GM12878 (cell line): ENCODE results near the gene FAR1. TPM values are rescaled to one million over a fixed set of nuclear protein-coding genes. Genes with fewer than 3 reads are reported as not detected.
A peak's percentile ranks its signal among the peaks of the same experiment; 100 is the strongest.

ENCODE experiments used
- ATAC-seq: fragments of 200-7000 bp; cut with Tn5 transposase; 3 replicates; pipeline ENCODE4 v1.9.1; 2020; ENCODE audit warnings: mild to moderate bottlenecking, moderate library complexity
- BruUV-seq: library from RNA; stranded (reverse); fragments of 400-500 nt; replicated peaks from 2 replicates; lab custom pipeline; 2021; lab: Mats Ljungman, UMichigan
- CTCF ChIA-PET: fragments of 300-600 bp; sonication (Branson Sonifier 250); formaldehyde crosslinking; extraction: SDS; loops from one replicate; lab custom pipeline; 2021; ENCODE audit warnings: inconsistent platforms; lab: Yijun Ruan, JAX
- POLR2A ChIA-PET: fragments of 350-600 bp; formaldehyde crosslinking; extraction: SDS; loops from one replicate; lab custom pipeline; 2021; ENCODE audit warnings: inconsistent platforms; lab: Charles Lee
- RAD21 ChIA-PET: fragments of 300-600 bp; sonication (Branson Sonifier 250); formaldehyde crosslinking; loops from one replicate; lab custom pipeline; 2023; ENCODE audit warnings: antibody characterized with exemption; ENCODE audit not compliant: unreplicated experiment; lab: Charles Lee
- SMC1A ChIA-PET: fragments of 300-600 bp; sonication (Branson Sonifier 250); formaldehyde crosslinking; loops from one replicate; lab custom pipeline; 2023; ENCODE audit not compliant: unreplicated experiment, uncharacterized antibody; lab: Charles Lee
- DNase-seq: peaks from one replicate; pipeline ENCODE4 v3.0.0-alpha.2; 2011; ENCODE audit warnings: low read depth, low spot score
- FAIRE-seq: peaks from 3 replicates; lab custom pipeline; 2011; peaks lifted over from hg19 to GRCh38; lab: Jason Lieb, UNC
- H2AFZ ChIP-seq: 2 replicates; pipeline ENCODE4 v1.6.0; 2011; ENCODE audit warnings: low read depth, low read length, control low read depth; ENCODE audit not compliant: control insufficient read depth
- H3K27ac ChIP-seq: 2 replicates; pipeline ENCODE4 v1.5.1; 2011; ENCODE audit warnings: control low read depth; ENCODE audit not compliant: control insufficient read depth, insufficient read depth
- H3K27me3 ChIP-seq, 2 experiments: replicated peaks in 1 of 2; 2 replicates each; pipeline versions ENCODE4 v1.6.0 to v1.6.1; 2011; ENCODE audit warnings: low read length in 1 of 2; ENCODE audit not compliant: control insufficient read depth in 2 of 2, insufficient read depth in 2 of 2
- H3K36me3 ChIP-seq, 2 experiments: 2 replicates each; pipeline ENCODE4 v1.5.1; 2011; ENCODE audit warnings: low read length in 1 of 2; ENCODE audit not compliant: control insufficient read depth in 2 of 2, insufficient read depth in 2 of 2
- H3K4me1 ChIP-seq: 2 replicates; pipeline ENCODE4 v1.6.1; 2011; ENCODE audit warnings: mild to moderate bottlenecking, low read length, moderate library complexity, mixed read lengths; ENCODE audit not compliant: control insufficient read depth, insufficient read depth
- H3K4me2 ChIP-seq: 2 replicates; pipeline ENCODE4 v1.6.0; 2011; ENCODE audit warnings: control low read depth; ENCODE audit not compliant: control insufficient read depth, insufficient read depth
- H3K4me3 ChIP-seq: fragments of 200-600 bp; sonication (generic); 2 replicates; pipeline ENCODE4 v1.5.1; 2016
- H3K79me2 ChIP-seq: 2 replicates; pipeline ENCODE4 v1.6.0; 2011; ENCODE audit warnings: low read length; ENCODE audit not compliant: control insufficient read depth, insufficient read depth
- H3K9ac ChIP-seq: 2 replicates; pipeline ENCODE4 v1.8.0; 2011; ENCODE audit warnings: low read length, control low read depth, mixed read lengths; ENCODE audit not compliant: control insufficient read depth, insufficient read depth
- H3K9me3 ChIP-seq: replicated peaks from 3 replicates; pipeline ENCODE4 v1.5.1; 2011; ENCODE audit warnings: mild to moderate bottlenecking, low read length; ENCODE audit not compliant: control insufficient read depth, insufficient read depth
- H4K20me1 ChIP-seq: 2 replicates; pipeline ENCODE4 v1.6.0; 2011; ENCODE audit not compliant: control insufficient read depth, insufficient read depth
- ATF2 ChIP-seq: IDR thresholded peaks from 2 replicates; pipeline ENCODE4 v1.6.1; 2012; ENCODE audit warnings: low read length, inconsistent platforms
- ATF7 ChIP-seq: fragments of 450-650 bp; IDR thresholded peaks from 2 replicates; pipeline ENCODE4 v1.6.1; 2016; ENCODE audit warnings: low read depth, mild to moderate bottlenecking
- CEBPZ ChIP-seq: fragments of 150-350 bp; IDR thresholded peaks from 2 replicates; pipeline ENCODE4 v1.6.1; 2016; ENCODE audit warnings: low read depth, low read length
- EGR1 ChIP-seq, 2 experiments: IDR thresholded peaks; 1 replicate in 1 of 2; 2 replicates in 1 of 2; pipeline ENCODE4 v1.6.1; 2011 to 2012; ENCODE audit warnings: low read depth in 2 of 2, low read length in 2 of 2, borderline replicate concordance in 1 of 2, mild to moderate bottlenecking in 1 of 2, moderate library complexity in 1 of 2
- IKZF2 ChIP-seq, 2 experiments: fragments of 450-650 bp; IDR thresholded peaks; 2 replicates each; pipeline ENCODE4 v1.6.1; 2017; ENCODE audit warnings: mild to moderate bottlenecking in 2 of 2, moderate library complexity in 2 of 2
- KDM1A ChIP-seq: fragments of 200-600 bp; sonication (generic); IDR thresholded peaks from 2 replicates; pipeline ENCODE4 v1.6.1; 2016; ENCODE audit warnings: borderline replicate concordance
- MTA2 ChIP-seq: fragments of 450-650 bp; IDR thresholded peaks from 2 replicates; pipeline ENCODE4 v1.6.1; 2016; ENCODE audit warnings: low read depth, mild to moderate bottlenecking, moderate library complexity
- NBN ChIP-seq: fragments of 450-650 bp; IDR thresholded peaks from 2 replicates; pipeline ENCODE4 v1.6.1; 2016
- NFXL1 ChIP-seq: fragments of 450-650 bp; IDR thresholded peaks from 2 replicates; pipeline ENCODE4 v1.6.1; 2017; ENCODE audit warnings: antibody characterized with exemption, mild to moderate bottlenecking, borderline replicate concordance
- PKNOX1 ChIP-seq: fragments of 450-650 bp; IDR thresholded peaks from 2 replicates; pipeline ENCODE4 v1.6.1; 2016; ENCODE audit warnings: mild to moderate bottlenecking
- RAD51 ChIP-seq: fragments of 450-650 bp; IDR thresholded peaks from 2 replicates; pipeline ENCODE4 v1.6.1; 2016; ENCODE audit warnings: moderate library complexity, mild to moderate bottlenecking, inconsistent platforms
- RFX5 ChIP-seq: IDR thresholded peaks from 2 replicates; pipeline ENCODE4 v1.6.1; 2011; ENCODE audit warnings: low read depth, low read length, improper control_type of control experiment
- RUNX3 ChIP-seq: IDR thresholded peaks from 2 replicates; pipeline ENCODE4 v1.6.1; 2012; ENCODE audit warnings: low read length, inconsistent platforms
- SREBF1 ChIP-seq: IDR thresholded peaks from 2 replicates; pipeline ENCODE4 v1.6.1; 2012; ENCODE audit warnings: mild to moderate bottlenecking, low read length
- USF1 ChIP-seq: IDR thresholded peaks from 2 replicates; pipeline ENCODE4 v1.6.1; 2011; ENCODE audit warnings: borderline replicate concordance, low read depth, mild to moderate bottlenecking, moderate library complexity, mixed read lengths, low read length; ENCODE audit not compliant: insufficient read depth; ENCODE audit errors: extremely low read length
- ZNF384 ChIP-seq: IDR thresholded peaks from 2 replicates; pipeline ENCODE4 v1.6.1; 2012; ENCODE audit warnings: low read depth, mild to moderate bottlenecking, low read length, improper control_type of control experiment, borderline replicate concordance
- WGBS: methylation state at CpG from one replicate; pipeline ENCODE4 v1.1.6; 2016; ENCODE audit warnings: low lambda C conversion rate; ENCODE audit not compliant: insufficient replicate concordance, insufficient coverage; ENCODE audit errors: missing lambda C conversion rate; 5-methylcytosine and 5-hydroxymethylcytosine counted together
- in situ Hi-C: fragments of 300-500 bp; cut with MboI; formaldehyde crosslinking; loops from 9 replicates; pipeline ENCODE4 v1.14.3; 2018; ENCODE audit warnings: mixed read lengths
- intact Hi-C: fragments of 100-400 bp; cut with micrococcal nuclease; formaldehyde crosslinking; loops from one replicate; pipeline ENCODE4 v1.14.2; 2022; ENCODE audit not compliant: unreplicated experiment
- polyA plus RNA-seq, 11 experiments: library from polyadenylated mRNA; depleted of rRNA in 4 of 11; unstranded in 6 of 11; stranded (reverse) in 5 of 11; fragments of >200 nt; fragmentation: Nextera tagmentation in 4 of 11; fragmentation: Illumina TruSeq in 1 of 11; extraction: Ambion mirVana in 4 of 11; extraction: Trizol in 1 of 11; gene quantifications; 1 replicate in 1 of 11; 2 replicates in 10 of 11; pipeline versions ENCODE4 v1.2.1 to v1.2.3, GENCODE V29; 2011 to 2016; ENCODE audit warnings: inconsistent platforms in 2 of 11, missing spikeins in 2 of 11, low read depth in 1 of 11
- total RNA-seq, 4 experiments: library from RNA; depleted of rRNA in 3 of 4; stranded (reverse); fragments of >200 nt in 3 of 4; fragmentation: Illumina TruSeq in 1 of 4; extraction: Trizol in 1 of 4; gene quantifications; 2 replicates each; pipeline versions ENCODE4 v1.2.1 to v1.2.3, GENCODE V29; 2013 to 2021

Gene FAR1
- total and polyA plus RNA-seq, 10 of the 15 experiments (the other 5 are each of a cell fraction or from before 2014, with no cell fraction given) = 10.1 to 73.9 (median 30.8) TPM

- Histone ChIP-seq H3K79me2 (peaks cover 84% of the 10 kb centered on the region), H3K9ac (no peak overlapping the region), H3K36me3 (no peaks in the 10 kb centered on the region), H3K27me3 (no peaks in the 10 kb centered on the region), H3K4me1 (peaks cover 9% of the 10 kb centered on the region), H3K4me2 (no peak overlapping the region), H3K27ac (no peak overlapping the region), H4K20me1 (no peaks in the 10 kb centered on the region), H2AFZ (no peak overlapping the region), H3K9me3 (peaks cover 4% of the 10 kb centered on the region), H3K4me3 (no peak overlapping the region)
- 66% methylated on average over 4 of the region's 4 CpGs for WGBS
- ChIA-PET CTCF (interaction anchor here (0.5 to 1.3 kb wide), 2 partner anchors 15 to 668 kb away, joined by 3 read pairs; no protein-coding TSS in a partner anchor), SMC1A (interaction anchor here (0.6 to 2.2 kb wide), 6 partner anchors 11 to 211 kb away, joined by 3 to 9 read pairs (median 3); partner anchors contain the start of gene FAR1), RAD21 (interaction anchor here (0.9 to 1.4 kb wide), 2 partner anchors 9 to 11 kb away, joined by 3 read pairs; no protein-coding TSS in a partner anchor), POLR2A (interaction anchor here (0.6 to 2.0 kb wide), 4 partner anchors 8 to 13 kb away, joined by 4 to 8 read pairs (median 6); no protein-coding TSS in a partner anchor)
- intact Hi-C loops = no loop called here
- in situ Hi-C loops = no loop called here
- ATAC-seq (peak; percentile 94), DNase-seq (no peak), FAIRE-seq (peak; percentile 79)
- BruUV-seq = no TSS peak
- TF ChIP-seq USF1 = no peak
- no peak for TF ChIP-seq CEBPZ
- TF ChIP-seq PKNOX1 = peak; percentile 53; the same call in 1 of the 2 replicates
- no peak for TF ChIP-seq RFX5
- no peak for TF ChIP-seq SREBF1
- 0 out of 2 replicates have a peak, but pooled peaks have one; percentile 25 for TF ChIP-seq RUNX3
- TF ChIP-seq RAD51 = peak; percentile 57; the same call in 1 of the 2 replicates
- TF ChIP-seq ATF7 = no peak
- no peak for TF ChIP-seq KDM1A
- no peak for TF ChIP-seq EGR1 (IDR thresholded peaks at IDR 0.05; ENCODE audit: borderline replicate concordance in 1 of 2, low read depth in 2 of 2, low read length in 2 of 2)
- TF ChIP-seq ZNF384 = no peak
- TF ChIP-seq NFXL1 = no peak
- peak; percentile 47; the same call in 1 of the 2 replicates for TF ChIP-seq NBN
- no peak for TF ChIP-seq MTA2
- no peak for TF ChIP-seq ATF2
- TF ChIP-seq IKZF2 (IDR thresholded peaks at IDR 0.05) = peak; percentile 38 to 58; a peak in 3 of 4 replicates
These were observed 12.2 kb downstream of the FAR1 start for GRCh38 chr11:13680501-13681264.
